ENCODE results near the gene MYO18B. TPM values are rescaled to one million over a fixed set of nuclear protein-coding genes. Genes with fewer than 3 reads are reported as not detected.
"Not testable (repeated sequence)": the region's sequence is repeated elsewhere in the genome, so short reads cannot be mapped to it uniquely, and the experiment has no call there.

Gene MYO18B
- total RNA-seq, 2 experiments from 2014 or later: 1.6 to 2.0 TPM

- H3K4me3 Mint-ChIP-seq: no peak overlapping the region
- no peak overlapping the region for H3K27ac Mint-ChIP-seq
- H3K9me3 Mint-ChIP-seq: no peaks in the 10 kb centered on the region
- ChIA-PET CTCF (no interaction called here), POLR2A (no interaction called here)
- no peaks in the 10 kb centered on the region for H3K36me3 Mint-ChIP-seq (ENCODE audit: low read depth)
- no peak for DNase-seq
- H3K4me1 Mint-ChIP-seq: no peaks in the 10 kb centered on the region
- peaks cover 1% of the 10 kb centered on the region for H3K27me3 Mint-ChIP-seq
These were observed 218.1 kb downstream of the MYO18B start for GRCh38 chr22:25959818-25960774.

GRCh38 chr22:25961699-25962098 is 219.7 kb downstream of the MYO18B start:
- H3K4me1 Mint-ChIP-seq: peaks cover 8% of the 10 kb centered on the region
- POLR2A ChIA-PET: interaction anchor here (1.0 kb wide), 1 partner anchor 12 kb away, joined by 3 read pairs; no protein-coding TSS in a partner anchor
- H3K27ac Mint-ChIP-seq: no peak overlapping the region
- H3K4me3 Mint-ChIP-seq: no peak overlapping the region
- no peaks in the 10 kb centered on the region for H3K36me3 Mint-ChIP-seq (ENCODE audit: low read depth)
- H3K27me3 Mint-ChIP-seq: peaks cover 9% of the 10 kb centered on the region
- CTCF ChIA-PET: no interaction called here
- no peak for DNase-seq
- no peaks in the 10 kb centered on the region for H3K9me3 Mint-ChIP-seq

GRCh38 chr22:25962711-25963110 is 220.7 kb downstream of the MYO18B start:
- Mint-ChIP-seq H3K9me3 (no peaks in the 10 kb centered on the region), H3K4me3 (no peak overlapping the region), H3K27ac (no peak overlapping the region), H3K36me3 (ENCODE audit: low read depth) (no peaks in the 10 kb centered on the region), H3K27me3 (peaks cover 9% of the 10 kb centered on the region), H3K4me1 (peaks cover 11% of the 10 kb centered on the region)
- CTCF ChIA-PET: no interaction called here
- DNase-seq: no peak
- POLR2A ChIA-PET: no interaction called here

- ChIA-PET CTCF (no interaction called here), POLR2A (no interaction called here)
- Mint-ChIP-seq H3K9me3 (no peaks in the 10 kb centered on the region), H3K27ac (no peak overlapping the region), H3K4me1 (peaks cover 15% of the 10 kb centered on the region), H3K36me3 (ENCODE audit: low read depth) (no peaks in the 10 kb centered on the region), H3K27me3 (peaks cover 9% of the 10 kb centered on the region), H3K4me3 (no peak overlapping the region)
- no peak for DNase-seq
These were observed 223.2 kb downstream of the MYO18B start for GRCh38 chr22:25964961-25965730.

- H3K9me3 Mint-ChIP-seq: no peaks in the 10 kb centered on the region
- ChIA-PET CTCF (no interaction called here), POLR2A (no interaction called here)
- DNase-seq: no peak
- peaks cover 15% of the 10 kb centered on the region for H3K4me1 Mint-ChIP-seq
- no peak overlapping the region for H3K27ac Mint-ChIP-seq
- H3K4me3 Mint-ChIP-seq: no peak overlapping the region
- peaks cover 9% of the 10 kb centered on the region for H3K27me3 Mint-ChIP-seq
- H3K36me3 Mint-ChIP-seq (ENCODE audit: low read depth): no peaks in the 10 kb centered on the region
These were observed 224.5 kb downstream of the MYO18B start for GRCh38 chr22:25966448-25966913.

- H3K36me3 Mint-ChIP-seq (ENCODE audit: low read depth): no peaks in the 10 kb centered on the region
- no peak overlapping the region for H3K27ac Mint-ChIP-seq
- peaks cover 2% of the 10 kb centered on the region for H3K9me3 Mint-ChIP-seq
- CTCF ChIA-PET: no interaction called here
- peaks cover 15% of the 10 kb centered on the region for H3K4me1 Mint-ChIP-seq
- POLR2A ChIA-PET: no interaction called here
- H3K4me3 Mint-ChIP-seq: no peak overlapping the region
- no peak for DNase-seq
- peaks cover 9% of the 10 kb centered on the region for H3K27me3 Mint-ChIP-seq
These were observed 227.3 kb downstream of the MYO18B start for GRCh38 chr22:25969286-25969685.

- no peak overlapping the region for H3K27ac Mint-ChIP-seq
- CTCF ChIA-PET: no interaction called here
- H3K27me3 Mint-ChIP-seq: peaks cover 7% of the 10 kb centered on the region
- peaks cover 2% of the 10 kb centered on the region for H3K9me3 Mint-ChIP-seq
- H3K4me1 Mint-ChIP-seq: peaks cover 15% of the 10 kb centered on the region
- H3K4me3 Mint-ChIP-seq: no peak overlapping the region
- POLR2A ChIA-PET: no interaction called here
- DNase-seq: no peak
- H3K36me3 Mint-ChIP-seq (ENCODE audit: low read depth): no peaks in the 10 kb centered on the region
These were observed 227.9 kb downstream of the MYO18B start for GRCh38 chr22:25969901-25970300.

- Mint-ChIP-seq H3K4me1 (peaks cover 15% of the 10 kb centered on the region), H3K27me3 (peaks cover 7% of the 10 kb centered on the region), H3K36me3 (ENCODE audit: low read depth) (no peaks in the 10 kb centered on the region), H3K4me3 (no peak overlapping the region), H3K27ac (no peak overlapping the region), H3K9me3 (peaks cover 2% of the 10 kb centered on the region)
- CTCF ChIA-PET: no interaction called here
- POLR2A ChIA-PET: no interaction called here
- no peak for DNase-seq
These were observed 228.5 kb downstream of the MYO18B start for GRCh38 chr22:25970374-25970911.

- H3K27me3 Mint-ChIP-seq: peaks cover 5% of the 10 kb centered on the region
- H3K4me3 Mint-ChIP-seq: no peak overlapping the region
- ChIA-PET POLR2A (no interaction called here), CTCF (no interaction called here)
- H3K36me3 Mint-ChIP-seq (ENCODE audit: low read depth): no peaks in the 10 kb centered on the region
- no peak overlapping the region for H3K27ac Mint-ChIP-seq
- peaks cover 12% of the 10 kb centered on the region for H3K4me1 Mint-ChIP-seq
- no peak for DNase-seq
- H3K9me3 Mint-ChIP-seq: peaks cover 2% of the 10 kb centered on the region
These were observed 229.2 kb downstream of the MYO18B start for GRCh38 chr22:25970999-25971811.

- CTCF ChIA-PET: no interaction called here
- no peaks in the 10 kb centered on the region for H3K27me3 Mint-ChIP-seq
- no peak for DNase-seq
- no peak overlapping the region for H3K4me3 Mint-ChIP-seq
- H3K27ac Mint-ChIP-seq: no peak overlapping the region
- peaks cover 4% of the 10 kb centered on the region for H3K4me1 Mint-ChIP-seq
- H3K9me3 Mint-ChIP-seq: peaks cover 2% of the 10 kb centered on the region
- POLR2A ChIA-PET: no interaction called here
- H3K36me3 Mint-ChIP-seq (ENCODE audit: low read depth): no peaks in the 10 kb centered on the region
These were observed 230.4 kb downstream of the MYO18B start for GRCh38 chr22:25972397-25972796.

- CTCF ChIA-PET: no interaction called here
These were observed 234.4 kb downstream of the MYO18B start for GRCh38 chr22:25976356-25976755.

GRCh38 chr22:25979968-25980367 is 238.0 kb downstream of the MYO18B start:
- Mint-ChIP-seq H3K36me3 (ENCODE audit: low read depth) (no peaks in the 10 kb centered on the region), H3K27ac (no peak overlapping the region)
- CTCF ChIA-PET: no interaction called here

More at GRCh38 chr22:25976356-25976755, 234.4 kb downstream of the MYO18B start:
- Mint-ChIP-seq H3K27me3 (no peaks in the 10 kb centered on the region), H3K4me1 (no peaks in the 10 kb centered on the region), H3K4me3 (no peak overlapping the region), H3K36me3 (ENCODE audit: low read depth) (no peaks in the 10 kb centered on the region), H3K9me3 (peaks cover 2% of the 10 kb centered on the region), H3K27ac (no peak overlapping the region)
- no peak for DNase-seq
- POLR2A ChIA-PET: no interaction called here

GRCh38 chr22:25984911-25985310 is 242.9 kb downstream of the MYO18B start:
- H3K4me3 Mint-ChIP-seq; H3K9me3 Mint-ChIP-seq; POLR2A ChIA-PET; CTCF ChIA-PET; H3K27me3 Mint-ChIP-seq; DNase-seq; H3K4me1 Mint-ChIP-seq; H3K27ac Mint-ChIP-seq; H3K36me3 Mint-ChIP-seq (ENCODE audit: low read depth): not testable (repeated sequence)

More at GRCh38 chr22:25979968-25980367, 238.0 kb downstream of the MYO18B start:
- Mint-ChIP-seq H3K4me3 (no peak overlapping the region), H3K4me1 (no peaks in the 10 kb centered on the region), H3K27me3 (peaks cover 5% of the 10 kb centered on the region), H3K9me3 (no peaks in the 10 kb centered on the region)
- POLR2A ChIA-PET: no interaction called here
- DNase-seq: no peak

Measured in activated CD4-positive, alpha-beta memory T cell treated with anti-CD3 and anti-CD28 coated beads, Interleukin-2, amount 10 ng/mL, durations not matched to agents 7 days and 5 days (primary cell).